ENCODE measurements around the gene FAM120A. TPM values are rescaled to one million over a fixed set of nuclear protein-coding genes. Genes with fewer than 3 reads are reported as not detected.

FAM120A gene
- total RNA-seq, 1 donor from 2014 or later, result 57.3 TPM

GRCh38 chr9:93501406-93501805 lies 49.9 kb downstream of the FAM120A start:
- no peaks in the 10 kb centered on the region for H3K27me3 Mint-ChIP-seq (ENCODE audit: low read depth)
- no peak for TF ChIP-seq CTCF (conservative IDR thresholded peaks at IDR 0.05)
- H3K9me3 Mint-ChIP-seq, result no peaks in the 10 kb centered on the region
- DNase-seq (ENCODE audit: low read depth, low spot score), result no peak
- no peak overlapping the region for H3K4me3 Mint-ChIP-seq
- no peak overlapping the region for H3K27ac Mint-ChIP-seq (ENCODE audit: unreplicated experiment)
- H3K4me1 Mint-ChIP-seq, result peaks cover 6% of the 10 kb centered on the region
- peaks cover 35% of the 10 kb centered on the region for H3K36me3 Mint-ChIP-seq (ENCODE audit: low read depth)

- DNase-seq (ENCODE audit: low read depth, low spot score), result no peak
- Mint-ChIP-seq H3K9me3 (no peaks in the 10 kb centered on the region), H3K36me3 (ENCODE audit: low read depth) (peaks cover 36% of the 10 kb centered on the region), H3K27ac (ENCODE audit: unreplicated experiment) (no peak overlapping the region), H3K4me3 (no peak overlapping the region), H3K27me3 (ENCODE audit: low read depth) (no peaks in the 10 kb centered on the region), H3K4me1 (peaks cover 9% of the 10 kb centered on the region)
- TF ChIP-seq CTCF (conservative IDR thresholded peaks at IDR 0.05), result no peak
Measured at GRCh38 chr9:93503381-93503780, 51.9 kb downstream of the FAM120A start.

- no peaks in the 10 kb centered on the region for H3K27me3 Mint-ChIP-seq (ENCODE audit: low read depth)
- H3K4me3 Mint-ChIP-seq, result no peak overlapping the region
- DNase-seq (ENCODE audit: low read depth, low spot score), result no peak
- H3K36me3 Mint-ChIP-seq (ENCODE audit: low read depth), result peaks cover 23% of the 10 kb centered on the region
- TF ChIP-seq CTCF (conservative IDR thresholded peaks at IDR 0.05), result no peak
- H3K9me3 Mint-ChIP-seq, result no peaks in the 10 kb centered on the region
- peaks cover 14% of the 10 kb centered on the region for H3K4me1 Mint-ChIP-seq
- H3K27ac Mint-ChIP-seq (ENCODE audit: unreplicated experiment), result no peak overlapping the region
Measured at GRCh38 chr9:93505541-93506132, 54.2 kb downstream of the FAM120A start.

GRCh38 chr9:93507768-93508167 lies 56.3 kb downstream of the FAM120A start:
- Mint-ChIP-seq H3K36me3 (ENCODE audit: low read depth) (peaks cover 16% of the 10 kb centered on the region), H3K4me1 (peaks cover 21% of the 10 kb centered on the region), H3K9me3 (no peaks in the 10 kb centered on the region), H3K27me3 (ENCODE audit: low read depth) (no peaks in the 10 kb centered on the region), H3K4me3 (no peak overlapping the region), H3K27ac (ENCODE audit: unreplicated experiment) (peak overlapping the region; percentile 70)
- no peak for TF ChIP-seq CTCF (conservative IDR thresholded peaks at IDR 0.05)
- DNase-seq (ENCODE audit: low read depth, low spot score), result no peak

- peak overlapping the region; percentile 22 for H3K27ac Mint-ChIP-seq (ENCODE audit: unreplicated experiment)
- H3K4me1 Mint-ChIP-seq, result peaks cover 21% of the 10 kb centered on the region
- no peaks in the 10 kb centered on the region for H3K27me3 Mint-ChIP-seq (ENCODE audit: low read depth)
- H3K36me3 Mint-ChIP-seq (ENCODE audit: low read depth), result peaks cover 16% of the 10 kb centered on the region
- no peak overlapping the region for H3K4me3 Mint-ChIP-seq
- no peak for DNase-seq (ENCODE audit: low read depth, low spot score)
- no peak for TF ChIP-seq CTCF (conservative IDR thresholded peaks at IDR 0.05)
- no peaks in the 10 kb centered on the region for H3K9me3 Mint-ChIP-seq
Measured at GRCh38 chr9:93508207-93508606, 56.7 kb downstream of the FAM120A start.
